ENCODE measurements around the gene OR2B3.
"Not testable (repeated sequence)": the region's sequence is repeated elsewhere in the genome, so short reads cannot be mapped to it uniquely, and the experiment has no call there.

The OR2B3 gene, protein sequence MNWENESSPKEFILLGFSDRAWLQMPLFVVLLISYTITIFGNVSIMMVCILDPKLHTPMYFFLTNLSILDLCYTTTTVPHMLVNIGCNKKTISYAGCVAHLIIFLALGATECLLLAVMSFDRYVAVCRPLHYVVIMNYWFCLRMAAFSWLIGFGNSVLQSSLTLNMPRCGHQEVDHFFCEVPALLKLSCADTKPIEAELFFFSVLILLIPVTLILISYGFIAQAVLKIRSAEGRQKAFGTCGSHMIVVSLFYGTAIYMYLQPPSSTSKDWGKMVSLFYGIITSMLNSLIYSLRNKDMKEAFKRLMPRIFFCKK

DNA sequence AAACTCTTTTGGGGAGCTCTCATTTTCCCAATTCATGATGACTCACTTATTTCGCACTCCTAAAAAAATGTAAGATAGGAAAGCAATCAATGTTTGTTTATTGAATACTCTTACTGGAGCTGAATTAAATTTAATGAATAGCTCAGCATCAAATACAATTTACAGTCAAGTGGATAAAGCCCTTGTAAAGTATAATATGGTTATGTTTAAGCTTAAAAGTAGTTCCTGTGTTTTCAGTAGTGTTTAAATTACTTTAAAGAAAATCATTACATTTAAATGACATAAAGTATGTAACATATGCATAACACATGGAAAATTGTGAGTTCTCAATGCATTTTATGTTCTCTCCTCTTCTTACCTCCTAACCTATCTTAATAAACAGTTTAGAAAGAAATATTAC is at the start of gene OR2B3:
Gene OR2B3 (minus strand): TSS at position 101 of the 400 bp plus-strand sequence. CDS start 65 bp downstream, at position 36.
- no peak for DNase-seq

DNA sequence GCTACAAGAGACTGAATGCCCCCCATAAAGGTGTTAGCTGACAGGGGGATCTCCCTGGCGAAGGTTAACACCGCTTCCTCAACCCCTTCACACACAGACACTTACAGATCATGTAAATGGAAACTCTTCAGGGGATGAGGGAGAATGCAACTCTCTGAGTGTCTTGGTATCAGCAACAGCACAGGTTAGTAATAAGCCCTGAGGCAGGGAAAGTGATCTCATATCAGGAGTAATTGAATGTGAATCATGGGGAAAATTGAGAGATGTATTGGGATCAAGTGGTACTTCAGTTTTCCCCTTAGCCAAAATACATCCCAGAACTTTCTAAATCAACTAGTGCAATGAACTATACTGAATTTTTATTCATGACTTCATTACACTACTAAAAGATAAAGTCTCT is 44.6 kb upstream of the OR2B3 start:
- DNase-seq: no peak

DNA sequence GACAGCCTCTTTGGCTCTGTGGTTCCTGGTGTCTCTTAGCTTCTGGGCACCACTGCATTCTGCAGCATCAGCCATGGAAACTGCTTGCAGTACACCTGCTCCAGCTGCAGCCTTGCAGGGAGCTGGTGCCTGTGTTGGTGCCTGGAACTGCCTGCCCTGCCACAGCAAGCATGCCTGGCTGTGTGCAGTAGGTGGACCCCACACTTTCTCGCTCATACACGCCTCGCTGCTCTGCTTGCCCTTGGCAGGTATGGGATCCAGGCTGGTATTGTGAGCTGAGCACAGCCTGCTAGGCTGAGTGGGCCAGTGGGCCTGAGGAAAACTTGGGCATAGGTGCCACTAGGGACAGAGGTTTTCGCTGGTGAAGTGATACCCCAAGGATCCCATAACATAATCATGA is 43.5 kb upstream of the OR2B3 start:
- DNase-seq: no peak

DNA sequence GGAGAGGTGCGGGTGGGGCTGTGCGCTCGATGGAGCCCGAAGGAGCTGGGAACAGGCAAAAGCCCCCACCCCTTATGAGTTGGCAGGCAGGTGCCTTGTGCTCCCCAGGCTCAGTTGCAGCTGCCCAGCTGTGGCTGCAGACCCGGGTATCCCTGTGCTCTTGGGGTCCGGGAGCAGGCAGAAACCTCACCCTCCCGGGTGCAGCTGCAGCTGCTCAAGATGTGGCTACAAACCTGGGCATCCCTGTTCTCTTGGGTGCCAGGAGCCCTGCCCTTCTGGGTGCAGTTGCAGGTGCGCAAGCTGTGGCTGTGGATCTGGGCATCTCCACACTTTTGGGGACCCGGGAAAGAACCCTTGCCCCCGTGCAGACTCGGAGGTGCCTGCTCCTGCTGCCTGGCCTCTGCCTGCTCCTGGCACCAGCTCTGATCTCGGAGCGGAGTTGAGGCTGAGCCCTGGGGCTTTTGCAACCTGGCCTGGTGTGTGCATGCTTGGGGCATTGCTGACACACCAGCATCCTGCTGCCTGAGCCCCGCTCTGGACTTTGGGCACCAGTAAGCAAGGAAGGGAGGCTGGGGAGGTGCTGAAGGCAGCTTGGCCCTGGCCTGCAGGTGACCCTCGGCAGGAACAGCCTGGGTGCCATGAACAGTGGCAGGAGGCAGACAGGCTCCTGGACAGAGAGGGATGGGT is 42.4 kb upstream of the OR2B3 start:
- no peak for DNase-seq

DNA sequence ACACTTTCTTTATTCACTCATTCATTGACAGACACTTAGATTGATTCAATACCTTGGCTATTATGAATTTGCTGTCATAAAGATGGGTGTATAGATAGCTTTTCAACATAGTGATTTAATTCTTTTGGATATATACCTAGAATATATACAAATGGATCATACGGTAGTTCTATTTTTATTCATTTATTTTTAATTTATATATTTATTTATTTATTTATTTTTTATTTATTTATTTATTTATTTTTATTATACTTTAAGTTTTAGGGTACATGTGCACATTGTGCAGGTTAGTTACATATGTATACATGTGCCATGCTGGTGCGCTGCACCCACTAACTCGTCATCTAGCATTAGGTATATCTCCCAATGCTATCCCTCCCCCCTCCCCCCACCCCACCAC is 27.9 kb upstream of the OR2B3 start:
- DNase-seq: not testable (repeated sequence)

DNA sequence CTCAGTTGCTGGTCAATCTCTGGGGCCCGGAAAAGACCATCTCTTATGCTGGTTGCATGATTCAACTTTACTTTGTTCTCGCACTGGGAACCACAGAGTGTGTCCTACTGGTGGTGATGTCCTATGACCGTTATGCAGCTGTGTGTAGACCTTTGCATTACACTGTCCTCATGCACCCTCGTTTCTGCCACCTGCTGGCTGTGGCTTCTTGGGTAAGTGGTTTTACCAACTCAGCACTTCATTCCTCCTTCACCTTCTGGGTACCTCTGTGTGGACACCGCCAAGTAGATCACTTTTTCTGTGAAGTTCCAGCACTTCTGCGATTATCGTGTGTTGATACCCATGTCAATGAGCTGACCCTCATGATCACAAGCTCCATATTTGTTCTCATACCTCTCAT is 25.0 kb upstream of the OR2B3 start:
- no peak for DNase-seq

GRCh38 chr6:29107758-29108157 is 20.6 kb upstream of the OR2B3 start, which contains the start of gene OR2J3:
Gene OR2J3 (plus strand): TSS chr6:29108058. CDS start chr6:29111891, 3,833 bp downstream.
- DNase-seq: no peak

DNA sequence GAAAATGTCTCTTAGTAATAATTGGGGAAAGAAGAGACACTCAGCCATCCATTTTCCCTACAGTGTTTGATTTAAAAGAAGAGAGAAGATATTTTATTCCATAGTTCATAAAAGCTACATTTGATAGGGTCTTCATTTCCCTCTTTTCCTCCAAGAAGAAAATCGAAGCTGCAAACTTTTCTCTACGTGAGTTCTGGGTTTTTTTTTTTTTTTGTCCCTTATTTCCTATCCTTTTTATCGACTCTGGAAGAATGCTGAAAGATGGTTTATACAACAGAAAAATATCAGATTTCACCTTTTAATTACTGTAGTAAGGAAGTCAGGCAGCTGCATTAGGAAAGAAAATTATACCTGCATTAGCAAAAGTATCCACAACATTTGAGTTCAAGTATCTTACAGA is 12.1 kb upstream of the OR2B3 start, which contains the start of gene OR2J1:
Gene OR2J1 (plus strand): TSS at position 301 of the 400 bp plus-strand sequence. CDS start 1,453 bp downstream, outside the sequence.
- DNase-seq: no peak

- DNase-seq: no peak
These were observed 10.7 kb upstream of the OR2B3 start for GRCh38 chr6:29097803-29098202.

- DNase-seq: no peak
These were observed 5.8 kb upstream of the OR2B3 start for GRCh38 chr6:29092957-29093356.

DNA sequence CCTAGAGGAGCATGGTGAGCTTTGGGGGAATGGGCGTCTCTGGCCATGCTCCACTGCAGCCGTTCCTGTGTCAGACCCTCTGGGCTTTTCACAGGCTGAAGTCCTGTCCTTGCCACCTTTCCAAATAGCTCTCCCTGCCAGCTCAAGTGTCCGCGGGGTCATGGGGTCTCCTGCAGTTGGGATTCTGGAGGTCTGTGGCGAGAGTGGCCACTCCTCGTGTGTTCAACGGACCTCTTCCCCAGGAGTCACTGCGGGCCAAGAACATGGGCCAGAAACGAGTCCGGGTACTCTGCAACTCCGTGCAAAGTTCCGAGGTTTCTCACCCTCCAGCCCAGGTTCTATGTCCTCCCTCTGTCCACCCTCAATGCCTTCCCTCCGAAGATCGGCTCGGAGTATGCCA is 4.7 kb downstream of the OR2B3 start:
- DNase-seq: no peak

DNA sequence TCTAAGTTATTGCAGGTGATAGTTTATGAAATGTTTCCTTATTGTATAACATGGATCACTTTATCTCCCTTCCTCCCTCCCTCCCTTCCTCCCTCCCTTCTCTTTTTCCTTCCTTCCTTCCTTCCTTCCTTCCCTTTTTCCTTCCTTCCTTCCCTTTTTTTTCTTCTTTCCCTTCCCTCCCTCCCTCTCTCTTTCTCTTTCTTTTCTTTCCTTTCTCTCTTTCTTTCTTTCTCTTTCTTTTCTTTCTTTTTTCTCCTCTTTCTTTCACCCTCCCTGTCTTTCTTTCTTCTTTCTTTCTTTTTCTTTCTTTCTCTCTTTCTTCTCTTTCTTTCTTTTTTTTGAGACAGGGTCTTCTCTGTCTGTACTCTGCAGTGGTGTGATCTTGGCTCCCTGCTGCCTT is 5.8 kb downstream of the OR2B3 start:
- DNase-seq: no peak

- DNase-seq: no peak
These were observed 7.9 kb downstream of the OR2B3 start for GRCh38 chr6:29079203-29079602.

GRCh38 chr6:29071831-29072723 is 15.0 kb downstream of the OR2B3 start:
- no peak for DNase-seq

- DNase-seq: no peak
These were observed 35.4 kb downstream of the OR2B3 start for GRCh38 chr6:29051680-29052079.

- no peak for DNase-seq
These were observed 42.0 kb downstream of the OR2B3 start, which contains the start of gene OR2W1 for GRCh38 chr6:29045075-29045474. Gene OR2W1 (minus strand): TSS chr6:29045175. CDS start chr6:29045175, 0 bp downstream.
